Mammary epithelial cell (primary cell): ENCODE data around the gene ARSK.

Source experiments
- EZH2 ChIP-seq: IDR thresholded peaks from 2 replicates; pipeline ENCODE4 v1.6.1; 2012; ENCODE audit warnings: low read length, inconsistent platforms, borderline replicate concordance
- TF ChIP-seq, protein P1 (sequence below), 2 donors: IDR thresholded peaks in 1 of 2; conservative IDR thresholded peaks in 1 of 2; 2 replicates each; pipeline ENCODE4 v1.5.1; 2011 to 2012; ENCODE audit warnings: inconsistent platforms in 2 of 2, low read length in 2 of 2, mild to moderate bottlenecking in 2 of 2, control low read depth in 1 of 2, low read depth in 1 of 2; ENCODE audit not compliant: insufficient read depth in 1 of 2; ENCODE audit errors: extremely low read depth in 1 of 2

DNA sequence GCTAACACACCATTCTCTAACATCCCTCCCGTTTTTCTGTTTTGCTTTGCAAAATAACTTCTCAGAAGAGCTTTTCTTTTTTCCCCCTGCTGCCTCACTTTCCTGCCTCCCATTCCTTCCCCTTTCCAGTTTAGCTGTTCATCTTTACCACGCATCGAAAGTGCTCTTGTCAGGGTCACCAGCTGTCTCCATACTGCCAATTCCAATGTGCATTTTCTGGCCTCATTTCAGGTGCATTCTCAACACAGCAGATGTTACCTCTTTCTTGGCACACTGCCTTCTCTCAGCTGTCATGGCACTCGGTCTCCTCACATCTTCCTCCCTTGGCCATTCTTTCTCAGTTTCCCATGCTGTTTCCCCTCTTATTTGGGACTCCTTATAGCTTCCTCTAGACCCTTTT lies 9.5 kb downstream of the ARSK start:
- no peak for TF ChIP-seq EZH2
- TF ChIP-seq, protein P1, sequence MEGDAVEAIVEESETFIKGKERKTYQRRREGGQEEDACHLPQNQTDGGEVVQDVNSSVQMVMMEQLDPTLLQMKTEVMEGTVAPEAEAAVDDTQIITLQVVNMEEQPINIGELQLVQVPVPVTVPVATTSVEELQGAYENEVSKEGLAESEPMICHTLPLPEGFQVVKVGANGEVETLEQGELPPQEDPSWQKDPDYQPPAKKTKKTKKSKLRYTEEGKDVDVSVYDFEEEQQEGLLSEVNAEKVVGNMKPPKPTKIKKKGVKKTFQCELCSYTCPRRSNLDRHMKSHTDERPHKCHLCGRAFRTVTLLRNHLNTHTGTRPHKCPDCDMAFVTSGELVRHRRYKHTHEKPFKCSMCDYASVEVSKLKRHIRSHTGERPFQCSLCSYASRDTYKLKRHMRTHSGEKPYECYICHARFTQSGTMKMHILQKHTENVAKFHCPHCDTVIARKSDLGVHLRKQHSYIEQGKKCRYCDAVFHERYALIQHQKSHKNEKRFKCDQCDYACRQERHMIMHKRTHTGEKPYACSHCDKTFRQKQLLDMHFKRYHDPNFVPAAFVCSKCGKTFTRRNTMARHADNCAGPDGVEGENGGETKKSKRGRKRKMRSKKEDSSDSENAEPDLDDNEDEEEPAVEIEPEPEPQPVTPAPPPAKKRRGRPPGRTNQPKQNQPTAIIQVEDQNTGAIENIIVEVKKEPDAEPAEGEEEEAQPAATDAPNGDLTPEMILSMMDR (conservative IDR thresholded peaks at IDR 0.05 in 1 of 2, IDR thresholded peaks at IDR 0.05 in 1 of 2; ENCODE audit: extremely low read depth in 1 of 2, insufficient read depth in 1 of 2, low read depth in 1 of 2, low read length in 2 of 2), result no peak
